Endothelial cell (in vitro differentiated cells): ENCODE measurements around the gene PTPRK. TPM values are rescaled to one million over a fixed set of nuclear protein-coding genes. Genes with fewer than 3 reads are reported as not detected.

Experiments
- DNase-seq: peaks from one replicate; pipeline ENCODE4 v3.0.0; 2021; ENCODE audit warnings: low spot score
- H3K27ac Mint-ChIP-seq: one replicate; pipeline ENCODE4 v1.8.0; 2021; ENCODE audit warnings: mixed read lengths, inconsistent platforms; ENCODE audit not compliant: unreplicated experiment
- H3K27me3 Mint-ChIP-seq: one replicate; pipeline ENCODE4 v1.8.0; 2021; ENCODE audit warnings: mild to moderate bottlenecking, moderate library complexity, mixed read lengths, inconsistent platforms; ENCODE audit not compliant: unreplicated experiment
- H3K36me3 Mint-ChIP-seq: one replicate; pipeline ENCODE4 v1.8.0; 2021; ENCODE audit warnings: mild to moderate bottlenecking, low read depth, mixed read lengths, inconsistent platforms; ENCODE audit not compliant: unreplicated experiment
- H3K4me1 Mint-ChIP-seq: one replicate; pipeline ENCODE4 v1.8.0; 2021; ENCODE audit warnings: mild to moderate bottlenecking, mixed read lengths, inconsistent platforms; ENCODE audit not compliant: unreplicated experiment
- H3K4me3 Mint-ChIP-seq: one replicate; pipeline ENCODE4 v1.8.0; 2021; ENCODE audit warnings: mild to moderate bottlenecking, mixed read lengths, inconsistent platforms; ENCODE audit not compliant: unreplicated experiment
- H3K9me3 Mint-ChIP-seq: one replicate; pipeline ENCODE4 v1.8.0; 2021; ENCODE audit warnings: mixed read lengths, inconsistent platforms; ENCODE audit not compliant: unreplicated experiment
- total RNA-seq: library from RNA; stranded (reverse); fragmentation: NEBNext Ultra II Directional; extraction: Animal tissue kit (Norgen Biotek cat#: 25700); gene quantifications from one replicate; pipeline ENCODE4 v1.2.1, GENCODE V29; 2021; ENCODE audit not compliant: unreplicated experiment
- TF ChIP-seq, protein P1 (sequence below): fragments of 200-600 bp; sonication (generic); IDR thresholded peaks from one replicate; pipeline ENCODE4 v1.5.0; 2021; ENCODE audit warnings: antibody characterized with exemption; ENCODE audit not compliant: unreplicated experiment

PTPRK gene
- total RNA-seq, 1 donor from 2014 or later, result 47.3 TPM

- TF ChIP-seq, protein P1, sequence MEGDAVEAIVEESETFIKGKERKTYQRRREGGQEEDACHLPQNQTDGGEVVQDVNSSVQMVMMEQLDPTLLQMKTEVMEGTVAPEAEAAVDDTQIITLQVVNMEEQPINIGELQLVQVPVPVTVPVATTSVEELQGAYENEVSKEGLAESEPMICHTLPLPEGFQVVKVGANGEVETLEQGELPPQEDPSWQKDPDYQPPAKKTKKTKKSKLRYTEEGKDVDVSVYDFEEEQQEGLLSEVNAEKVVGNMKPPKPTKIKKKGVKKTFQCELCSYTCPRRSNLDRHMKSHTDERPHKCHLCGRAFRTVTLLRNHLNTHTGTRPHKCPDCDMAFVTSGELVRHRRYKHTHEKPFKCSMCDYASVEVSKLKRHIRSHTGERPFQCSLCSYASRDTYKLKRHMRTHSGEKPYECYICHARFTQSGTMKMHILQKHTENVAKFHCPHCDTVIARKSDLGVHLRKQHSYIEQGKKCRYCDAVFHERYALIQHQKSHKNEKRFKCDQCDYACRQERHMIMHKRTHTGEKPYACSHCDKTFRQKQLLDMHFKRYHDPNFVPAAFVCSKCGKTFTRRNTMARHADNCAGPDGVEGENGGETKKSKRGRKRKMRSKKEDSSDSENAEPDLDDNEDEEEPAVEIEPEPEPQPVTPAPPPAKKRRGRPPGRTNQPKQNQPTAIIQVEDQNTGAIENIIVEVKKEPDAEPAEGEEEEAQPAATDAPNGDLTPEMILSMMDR, result no peak
- Mint-ChIP-seq H3K27me3 (no peaks in the 10 kb centered on the region), H3K9me3 (no peaks in the 10 kb centered on the region), H3K4me1 (peaks cover 18% of the 10 kb centered on the region), H3K4me3 (no peak overlapping the region), H3K36me3 (no peaks in the 10 kb centered on the region), H3K27ac (peak overlapping the region; percentile 1)
- DNase-seq, result no peak
Measured at GRCh38 chr6:128204616-128205015, 315.8 kb downstream of the PTPRK start.

DNA sequence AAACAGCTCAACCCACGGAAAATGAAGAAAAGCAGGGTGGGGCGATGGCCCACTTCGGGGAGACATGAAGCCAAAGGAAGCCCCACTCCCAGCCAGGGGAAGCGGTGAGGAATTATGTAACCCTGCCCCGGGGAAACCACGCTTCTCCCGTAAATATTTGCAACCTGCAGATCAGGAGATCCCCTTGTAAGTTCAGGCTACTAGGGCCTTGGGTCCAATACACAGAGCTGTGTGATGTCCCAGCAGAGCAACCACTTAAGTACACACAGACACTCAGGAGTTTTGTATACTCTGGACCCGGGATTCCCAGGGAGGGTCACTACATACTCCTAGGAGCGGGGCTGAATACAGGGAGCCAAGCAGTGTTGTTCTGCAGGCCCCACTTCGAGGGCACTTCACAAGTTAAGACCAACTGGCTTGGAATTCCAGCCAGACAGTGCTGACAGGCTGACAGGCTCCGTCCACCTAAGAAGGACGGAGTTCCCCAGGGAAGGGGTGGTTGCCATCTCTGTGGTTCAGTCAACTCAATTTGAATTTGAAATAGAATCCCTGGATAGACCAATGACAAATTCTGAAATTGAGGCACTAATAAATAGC, 318.1 kb downstream of the PTPRK start:
- no peaks in the 10 kb centered on the region for H3K36me3 Mint-ChIP-seq
- no peaks in the 10 kb centered on the region for H3K27me3 Mint-ChIP-seq
- peaks cover 2% of the 10 kb centered on the region for H3K4me1 Mint-ChIP-seq
- no peaks in the 10 kb centered on the region for H3K9me3 Mint-ChIP-seq
- TF ChIP-seq, protein P1, result no peak
- DNase-seq, result no peak
- H3K4me3 Mint-ChIP-seq, result no peak overlapping the region
- H3K27ac Mint-ChIP-seq, result no peak overlapping the region

DNA sequence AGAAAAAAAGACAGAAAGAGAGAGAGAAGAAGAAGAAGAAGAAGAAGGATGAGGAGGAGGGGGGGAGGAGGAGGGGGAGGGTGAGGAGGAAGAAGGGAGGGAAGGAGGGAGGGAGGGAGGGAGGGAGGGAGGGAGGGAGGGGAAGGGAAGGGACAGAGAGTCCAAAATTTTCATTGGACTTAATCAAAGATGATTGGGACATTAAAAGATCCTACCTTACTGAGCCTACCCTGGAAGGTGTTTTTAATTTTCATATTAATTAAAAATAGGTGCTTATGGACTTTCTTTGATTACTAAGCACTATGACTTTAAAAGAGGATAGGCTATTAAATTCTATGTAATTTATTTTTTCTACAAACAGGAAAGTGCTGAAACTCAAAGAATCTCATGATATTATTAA, 319.6 kb downstream of the PTPRK start:
- Mint-ChIP-seq H3K27ac (no peak overlapping the region), H3K4me3 (no peak overlapping the region), H3K9me3 (no peaks in the 10 kb centered on the region), H3K36me3 (no peaks in the 10 kb centered on the region), H3K4me1 (peaks cover 2% of the 10 kb centered on the region), H3K27me3 (no peaks in the 10 kb centered on the region)
- TF ChIP-seq, protein P1, result no peak
- no peak for DNase-seq

DNA sequence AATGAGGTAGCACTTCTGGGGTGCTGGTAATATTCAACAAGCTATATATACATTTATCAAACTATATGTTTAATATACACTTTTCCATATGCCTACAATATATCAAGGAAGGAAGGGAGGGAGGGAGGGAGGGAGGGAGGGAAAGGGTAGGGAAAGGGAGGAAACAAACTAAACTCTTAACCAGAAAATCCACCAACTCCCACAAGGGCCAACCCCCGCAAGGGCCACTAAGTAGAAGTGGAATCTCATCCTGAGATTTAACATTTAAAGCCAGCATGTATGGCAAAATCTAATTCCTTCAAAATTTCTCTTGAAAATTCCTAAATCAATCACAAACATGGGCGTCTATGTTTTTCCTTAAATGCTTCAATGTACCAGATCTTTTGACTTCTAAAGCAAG, 320.9 kb downstream of the PTPRK start:
- Mint-ChIP-seq H3K4me1 (peaks cover 2% of the 10 kb centered on the region), H3K27me3 (no peaks in the 10 kb centered on the region), H3K4me3 (no peak overlapping the region), H3K9me3 (no peaks in the 10 kb centered on the region), H3K27ac (no peak overlapping the region), H3K36me3 (no peaks in the 10 kb centered on the region)
- no peak for DNase-seq
- TF ChIP-seq, protein P1, result no peak

DNA sequence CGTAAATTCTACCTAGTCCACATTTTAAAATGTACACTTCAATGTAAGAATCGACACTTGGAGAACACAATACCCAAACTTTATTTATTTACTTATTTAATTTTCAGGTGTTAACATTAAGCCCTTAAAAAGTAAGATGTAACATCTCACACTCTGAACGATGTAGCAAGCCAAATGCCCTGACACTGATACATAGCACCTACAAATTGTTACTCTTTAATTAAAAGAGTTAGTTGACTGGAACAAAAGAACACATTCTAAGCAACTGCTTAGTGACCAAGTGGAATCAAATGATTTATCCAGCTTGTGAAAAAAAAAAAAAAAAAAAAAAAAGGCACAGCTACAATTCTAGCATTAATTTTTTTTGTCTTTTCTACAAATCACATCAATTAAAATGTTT, 327.4 kb downstream of the PTPRK start:
- no peaks in the 10 kb centered on the region for H3K27me3 Mint-ChIP-seq
- TF ChIP-seq, protein P1, result no peak
- no peak overlapping the region for H3K27ac Mint-ChIP-seq
- H3K4me3 Mint-ChIP-seq, result no peak overlapping the region
- no peaks in the 10 kb centered on the region for H3K36me3 Mint-ChIP-seq
- no peaks in the 10 kb centered on the region for H3K9me3 Mint-ChIP-seq
- no peaks in the 10 kb centered on the region for H3K4me1 Mint-ChIP-seq
- no peak for DNase-seq
